HG03159 (cell line): ENCODE data around the gene PDZD7.

Experiments
- ATAC-seq: cut with Tn5 transposase; IDR thresholded peaks from one replicate; pipeline ENCODE4 v1.9.1; 2021; ENCODE audit warnings: mild to moderate bottlenecking, moderate library complexity; ENCODE audit not compliant: unreplicated experiment

PDZD7 gene

DNA sequence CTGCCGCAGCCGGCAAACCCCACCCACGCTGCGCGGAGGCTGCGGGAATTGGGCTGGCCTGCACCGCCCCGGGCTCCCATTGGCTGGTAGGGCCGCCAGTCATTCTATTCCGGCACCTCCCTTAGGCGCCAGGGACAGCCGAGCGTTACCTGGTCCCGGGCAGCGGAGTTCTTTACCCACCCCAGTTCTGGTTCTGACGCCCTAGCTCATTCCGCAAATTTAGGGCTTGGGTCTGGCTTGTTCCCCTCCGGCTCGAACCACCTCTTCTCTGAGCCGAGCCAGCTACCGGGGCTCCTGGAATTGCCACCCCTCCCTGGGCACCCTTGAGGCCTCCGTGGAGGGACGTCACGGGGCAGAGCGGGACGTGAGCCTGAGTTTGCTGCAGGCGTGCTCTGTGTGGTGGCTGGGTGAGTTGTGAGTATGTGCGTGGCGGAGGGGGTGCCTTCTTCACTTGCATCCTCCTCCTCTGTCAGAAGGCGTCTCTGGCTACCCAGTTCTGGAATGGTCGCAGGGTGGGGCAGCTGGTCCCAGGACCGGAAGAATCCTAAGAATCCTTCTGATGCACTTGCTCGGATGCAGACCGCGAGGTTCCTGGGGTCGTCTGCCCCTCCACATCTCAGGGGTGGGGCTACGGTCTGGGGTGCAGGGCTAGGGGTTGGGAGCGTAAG lies at the start of gene PDZD7, which contains the start of gene SFXN3:
PDZD7 (minus strand) TSS at position 2 of the 668 bp plus-strand sequence. CDS start 910 bp downstream, outside the sequence.
SFXN3 (plus strand) TSS at position 107 of the 668 bp plus-strand sequence. CDS start 3,461 bp downstream, outside the sequence.
- peak; percentile 92 for ATAC-seq

- ATAC-seq = no peak
Observed at GRCh38 chr10:101079874-101080273, 48.9 kb upstream of the PDZD7 start.

GRCh38 chr10:101076630-101077029 lies 45.7 kb upstream of the PDZD7 start:
- no peak for ATAC-seq

DNA sequence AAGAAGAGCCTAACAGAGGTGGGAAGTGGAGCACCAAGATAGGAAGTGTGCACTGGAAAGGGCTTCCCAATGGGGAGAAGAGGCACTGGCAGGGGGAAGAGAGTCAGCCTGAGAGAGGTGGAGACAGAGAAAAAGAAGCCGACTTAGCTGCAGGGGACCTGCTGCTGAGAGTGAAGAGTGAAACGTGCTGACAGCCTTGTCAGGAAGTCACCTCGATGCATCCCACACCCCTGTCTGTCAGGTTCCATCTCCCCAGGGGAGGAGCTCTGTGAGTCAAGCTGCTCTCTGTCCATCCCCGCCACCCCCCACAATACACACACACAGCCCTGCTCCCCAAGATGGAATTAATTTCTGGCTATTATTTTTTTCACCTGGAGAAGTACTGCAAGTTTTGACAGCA lies 44.8 kb upstream of the PDZD7 start:
- no peak for ATAC-seq

GRCh38 chr10:101073631-101074030 lies 42.7 kb upstream of the PDZD7 start:
- no peak for ATAC-seq

DNA sequence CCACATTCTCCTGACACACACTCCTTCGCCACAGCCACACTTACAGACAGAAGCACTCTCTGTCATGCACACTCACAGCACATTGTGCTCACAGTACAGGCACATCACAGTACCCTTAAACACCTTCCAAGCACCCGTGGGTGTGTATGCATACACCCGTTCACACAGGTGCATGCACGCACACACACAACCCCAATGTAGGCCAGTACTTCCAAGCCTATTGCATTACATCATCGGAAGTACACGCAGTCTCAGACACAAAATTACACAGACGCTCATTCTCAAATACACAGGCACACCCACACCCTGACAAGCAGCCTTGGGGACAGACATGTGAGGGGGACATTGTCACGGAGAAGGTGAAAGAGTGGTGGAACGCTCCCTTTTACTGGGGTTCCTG lies 42.0 kb upstream of the PDZD7 start:
- no peak for ATAC-seq

GRCh38 chr10:101071885-101072433 lies 41.0 kb upstream of the PDZD7 start:
- no peak for ATAC-seq

- no peak for ATAC-seq
Observed at GRCh38 chr10:101071267-101071884, 40.4 kb upstream of the PDZD7 start.

- ATAC-seq = no peak
Observed at GRCh38 chr10:101070098-101070497, 39.2 kb upstream of the PDZD7 start.

GRCh38 chr10:101069441-101069840 lies 38.5 kb upstream of the PDZD7 start:
- ATAC-seq = no peak

DNA sequence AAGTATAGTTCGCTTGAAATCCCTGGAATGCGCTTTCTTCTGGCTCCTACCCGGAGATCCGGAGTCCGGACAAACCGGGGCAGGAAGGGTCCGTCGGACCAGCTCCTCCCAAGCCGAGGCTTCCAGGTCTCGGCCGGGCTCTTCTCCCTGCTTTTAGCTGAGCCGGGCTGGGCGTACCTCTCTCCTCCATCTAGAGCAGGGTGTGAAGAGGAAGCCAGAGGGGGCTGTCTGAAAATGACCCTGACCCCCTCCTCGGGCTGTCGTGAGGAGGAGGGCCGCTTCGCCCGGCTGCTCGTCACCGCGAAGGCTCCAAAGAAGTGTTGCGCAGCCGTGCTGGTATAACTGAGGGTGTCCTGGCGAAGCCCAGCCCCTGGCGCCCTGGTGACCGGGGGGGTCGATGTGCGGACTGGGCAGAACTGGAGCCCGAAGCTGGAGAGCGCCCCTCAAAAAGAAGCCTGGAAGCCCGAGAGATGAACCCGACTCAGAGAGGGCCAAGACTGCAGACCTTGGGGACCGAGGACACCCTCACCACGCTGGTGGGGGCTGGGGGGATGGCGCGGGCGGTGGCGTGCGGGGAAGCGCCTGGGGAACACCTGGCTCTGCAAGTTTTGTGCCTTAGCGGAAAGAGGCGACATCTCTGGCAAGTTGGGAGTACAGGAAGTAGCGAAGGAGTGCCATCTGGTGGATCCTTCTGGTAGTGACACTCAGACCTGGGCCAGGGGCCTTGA lies 36.6 kb upstream of the PDZD7 start:
- no peak for ATAC-seq

- no peak for ATAC-seq
Observed at GRCh38 chr10:101066896-101067355, 36.0 kb upstream of the PDZD7 start.

GRCh38 chr10:101066146-101066895 lies 35.4 kb upstream of the PDZD7 start:
- no peak for ATAC-seq

DNA sequence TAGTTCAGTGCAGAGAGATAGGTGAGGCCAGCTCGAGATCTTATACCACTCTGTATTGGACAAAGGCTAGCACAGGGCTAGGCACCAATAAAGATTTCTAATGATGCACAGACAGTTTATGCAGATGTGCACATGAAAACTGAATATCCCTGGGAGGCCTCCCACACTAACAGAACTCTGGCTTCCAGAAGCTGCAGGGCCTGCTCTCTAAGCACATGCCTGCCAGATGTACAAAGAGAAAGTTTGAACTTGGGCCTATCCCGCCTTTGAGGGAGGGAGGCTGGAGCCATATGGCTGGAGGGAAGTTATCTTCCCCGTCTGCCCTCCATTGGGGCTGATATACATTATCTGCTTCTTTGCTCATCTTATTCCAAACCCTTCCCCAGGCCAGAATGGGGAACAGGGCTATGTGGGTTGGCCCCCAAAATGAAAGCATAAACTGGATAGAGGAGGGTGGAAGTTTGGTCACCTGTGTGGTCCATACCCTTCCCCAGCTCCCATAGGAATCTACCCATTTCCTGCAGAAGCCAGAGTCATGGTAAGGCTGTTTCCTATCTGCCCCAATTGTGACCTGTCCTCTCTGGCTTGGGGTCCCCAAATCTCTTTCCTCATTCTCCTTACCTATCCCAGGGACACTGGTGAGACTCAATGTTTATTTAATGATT lies 34.7 kb upstream of the PDZD7 start:
- no peak for ATAC-seq

DNA sequence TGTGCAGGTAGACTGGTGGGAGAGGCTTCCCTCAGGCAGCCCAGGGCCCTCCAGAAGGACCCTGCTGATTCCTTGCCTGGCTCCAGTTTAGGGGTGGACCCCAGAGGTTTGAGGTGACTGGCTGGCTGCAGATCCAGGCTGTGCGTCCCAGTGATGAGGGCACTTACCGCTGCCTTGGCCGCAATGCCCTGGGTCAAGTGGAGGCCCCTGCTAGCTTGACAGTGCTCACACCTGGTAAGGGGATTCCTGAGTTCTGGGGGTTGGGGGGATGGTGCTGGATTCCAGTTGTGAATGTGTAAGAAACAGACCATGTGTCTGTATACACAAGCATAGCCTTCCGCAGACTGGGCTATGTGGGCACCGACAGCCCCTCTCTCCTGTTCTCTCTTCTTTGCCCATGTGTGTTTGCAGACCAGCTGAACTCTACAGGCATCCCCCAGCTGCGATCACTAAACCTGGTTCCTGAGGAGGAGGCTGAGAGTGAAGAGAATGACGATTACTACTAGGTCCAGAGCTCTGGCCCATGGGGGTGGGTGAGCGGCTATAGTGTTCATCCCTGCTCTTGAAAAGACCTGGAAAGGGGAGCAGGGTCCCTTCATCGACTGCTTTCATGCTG lies 33.6 kb upstream of the PDZD7 start:
- ATAC-seq = no peak

DNA sequence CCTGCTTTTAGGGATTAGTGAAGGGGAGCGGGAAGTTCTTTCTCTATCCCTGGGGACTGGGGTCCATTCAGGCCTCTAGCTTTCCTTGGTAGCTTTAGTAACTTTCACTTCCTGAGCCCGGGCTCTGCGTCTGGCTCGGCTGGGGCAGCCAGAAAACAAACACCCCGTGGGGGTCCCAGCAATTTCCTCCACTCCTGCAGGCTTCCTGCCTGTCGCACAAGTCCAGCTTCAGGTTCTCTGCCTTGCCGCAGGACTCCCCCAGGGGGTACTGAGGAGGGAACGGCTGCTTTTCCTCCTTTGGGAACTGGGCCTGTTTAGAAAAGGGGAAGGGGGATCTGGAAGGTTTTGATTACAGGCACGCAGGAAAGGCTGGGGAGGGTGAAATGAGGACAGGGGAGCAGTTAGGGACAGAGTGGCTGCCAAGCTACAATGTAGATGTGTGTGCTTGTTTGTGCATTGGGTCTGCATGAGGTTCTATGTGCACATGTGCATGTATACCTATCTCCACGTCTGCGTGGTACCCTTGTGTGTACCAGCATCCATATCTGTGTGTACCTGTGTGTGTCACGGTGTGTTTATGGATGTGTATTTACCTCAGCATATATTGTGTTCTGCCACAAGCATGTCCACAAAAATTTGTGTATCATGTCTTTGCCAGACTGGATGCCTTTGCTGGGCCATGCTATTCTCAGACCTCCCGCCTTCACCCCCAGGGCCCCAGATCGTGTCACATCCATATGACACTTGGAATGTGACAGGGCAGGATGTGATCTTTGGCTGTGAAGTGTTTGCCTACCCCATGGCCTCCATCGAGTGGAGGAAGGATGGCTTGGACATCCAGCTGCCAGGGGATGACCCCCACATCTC lies 32.9 kb upstream of the PDZD7 start:
- no peak for ATAC-seq

GRCh38 chr10:101063050-101063525 lies 32.2 kb upstream of the PDZD7 start:
- no peak for ATAC-seq

DNA sequence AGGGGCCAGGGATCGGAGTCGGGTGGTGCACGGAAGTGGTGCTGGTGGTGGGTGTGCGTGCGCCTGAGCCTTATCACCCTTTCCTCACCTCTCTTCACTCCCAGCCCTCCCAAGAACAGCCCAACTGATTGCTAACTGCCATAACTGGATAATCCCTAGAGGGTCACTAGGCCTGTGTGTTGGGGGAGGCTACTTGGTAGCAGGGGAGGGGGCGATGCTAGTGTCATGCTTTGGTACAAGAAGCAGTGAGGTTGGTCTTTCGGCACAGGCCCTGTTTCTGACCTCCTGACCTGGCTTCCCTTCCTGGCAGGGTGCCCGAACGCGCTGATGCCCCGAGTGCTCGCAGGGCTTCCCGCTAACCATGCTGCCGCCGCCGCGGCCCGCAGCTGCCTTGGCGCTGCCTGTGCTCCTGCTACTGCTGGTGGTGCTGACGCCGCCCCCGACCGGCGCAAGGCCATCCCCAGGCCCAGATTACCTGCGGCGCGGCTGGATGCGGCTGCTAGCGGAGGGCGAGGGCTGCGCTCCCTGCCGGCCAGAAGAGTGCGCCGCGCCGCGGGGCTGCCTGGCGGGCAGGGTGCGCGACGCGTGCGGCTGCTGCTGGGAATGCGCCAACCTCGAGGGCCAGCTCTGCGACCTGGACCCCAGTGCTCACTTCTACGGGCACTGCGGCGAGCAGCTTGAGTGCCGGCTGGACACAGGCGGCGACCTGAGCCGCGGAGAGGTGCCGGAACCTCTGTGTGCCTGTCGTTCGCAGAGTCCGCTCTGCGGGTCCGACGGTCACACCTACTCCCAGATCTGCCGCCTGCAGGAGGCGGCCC lies 31.5 kb upstream of the PDZD7 start:
- ATAC-seq = no peak
